GM11168 (cell line): Measurements from ENCODE around the gene TDRD9.
"Not testable (repeated sequence)": the region's sequence is repeated elsewhere in the genome, so short reads cannot be mapped to it uniquely, and the experiment has no call there.

Source experiments
- in situ Hi-C: fragments of 300-500 bp; cut with MboI; formaldehyde crosslinking; loops from one replicate; pipeline ENCODE4 v1.12.0; 2022; ENCODE audit warnings: low sequenced_read_pairs; ENCODE audit not compliant: unreplicated experiment

TDRD9 gene

DNA sequence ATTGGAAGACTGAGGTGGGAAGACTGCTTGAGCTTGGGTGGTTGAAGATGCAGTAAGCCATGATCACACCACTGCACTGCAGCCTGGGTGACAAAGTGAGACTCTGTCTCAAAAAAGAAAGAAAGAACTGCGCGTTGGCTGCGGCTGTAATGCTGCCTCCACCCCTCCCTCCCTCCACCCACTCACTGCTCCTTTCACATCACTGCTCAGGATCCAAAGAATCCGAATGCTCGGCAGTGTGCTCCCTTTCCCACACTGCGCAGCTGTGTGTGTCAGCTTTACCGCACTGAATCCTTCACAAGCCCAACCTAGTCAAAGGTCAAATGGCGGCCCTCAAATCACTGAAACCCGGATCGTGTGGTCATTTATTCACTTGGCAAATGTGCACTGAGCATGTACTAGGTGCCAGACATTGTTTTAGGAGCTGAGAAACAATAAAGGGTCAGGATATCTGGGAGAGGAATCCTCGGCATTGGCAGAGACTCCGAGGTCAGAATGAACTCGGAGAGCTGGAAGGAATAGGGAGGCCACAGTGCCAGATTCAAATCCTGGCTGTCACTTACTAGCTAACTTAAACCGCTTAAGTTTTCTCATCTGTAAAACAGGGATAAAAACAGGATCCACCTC lies 11.5 kb upstream of the TDRD9 start:
- in situ Hi-C loops, result loop anchor here (5.0 kb wide), 1 partner anchor 109 kb away; no protein-coding TSS in a partner anchor

DNA sequence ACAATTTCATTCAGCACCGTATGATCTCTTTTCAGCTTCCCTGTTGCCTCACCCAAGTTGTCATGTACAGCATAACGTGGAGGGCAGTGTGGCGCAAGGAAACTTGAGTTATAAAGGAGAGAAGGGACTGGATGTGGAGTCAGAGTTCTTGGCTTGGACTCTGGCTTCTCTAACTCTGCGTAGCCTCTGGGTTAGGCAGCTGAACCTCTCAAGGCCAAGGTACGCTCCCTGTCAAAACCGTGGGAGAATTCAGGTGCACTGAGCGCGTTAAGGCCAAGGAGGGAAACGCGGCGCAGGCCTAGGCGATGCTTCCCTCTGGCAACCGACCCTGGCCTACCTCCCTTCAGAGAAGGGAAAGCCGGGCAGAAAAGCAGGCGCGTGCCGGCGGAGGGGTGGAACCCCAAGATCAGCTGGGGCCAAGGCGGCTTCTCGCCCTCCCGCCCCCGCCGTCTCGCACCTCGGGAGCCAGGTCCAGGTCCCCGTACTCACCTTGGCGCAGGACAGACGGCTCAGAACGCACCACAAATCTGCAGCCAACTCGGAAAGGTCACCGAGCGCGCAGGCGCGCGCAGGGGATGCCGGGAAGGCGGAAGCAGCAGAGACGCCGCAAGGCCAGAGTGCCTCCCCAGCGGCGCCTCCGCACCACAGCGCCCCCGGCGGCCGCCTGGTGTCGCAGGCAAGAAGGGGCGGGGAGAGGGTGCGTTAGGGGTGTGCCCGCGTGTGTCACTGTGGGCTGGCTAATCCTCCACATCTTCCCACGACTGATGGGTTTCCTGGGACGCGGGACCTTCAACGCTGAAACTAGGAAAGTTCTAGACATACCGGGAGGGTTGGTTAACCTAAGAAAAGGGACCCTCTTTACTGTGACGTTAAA lies 7.0 kb upstream of the TDRD9 start:
- in situ Hi-C loops, result no loop called here

DNA sequence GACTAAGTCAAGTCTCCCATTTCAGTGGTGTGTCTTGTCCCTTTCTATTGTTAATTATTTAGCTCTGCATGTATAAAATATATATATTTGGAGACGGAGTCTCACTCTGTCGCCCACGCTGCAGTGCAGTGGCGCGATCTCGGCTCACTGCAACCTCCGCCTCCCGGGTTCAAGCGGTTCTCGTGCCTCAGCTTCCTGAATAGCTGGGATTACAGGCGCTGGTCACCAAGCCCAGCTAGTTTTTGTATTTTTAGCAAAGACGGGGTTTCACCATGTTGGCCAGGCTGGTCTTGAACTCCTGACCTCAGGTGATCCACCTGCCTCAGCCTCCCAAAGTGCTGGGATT lies 6.4 kb upstream of the TDRD9 start:
- in situ Hi-C loops, result not testable (repeated sequence)

DNA sequence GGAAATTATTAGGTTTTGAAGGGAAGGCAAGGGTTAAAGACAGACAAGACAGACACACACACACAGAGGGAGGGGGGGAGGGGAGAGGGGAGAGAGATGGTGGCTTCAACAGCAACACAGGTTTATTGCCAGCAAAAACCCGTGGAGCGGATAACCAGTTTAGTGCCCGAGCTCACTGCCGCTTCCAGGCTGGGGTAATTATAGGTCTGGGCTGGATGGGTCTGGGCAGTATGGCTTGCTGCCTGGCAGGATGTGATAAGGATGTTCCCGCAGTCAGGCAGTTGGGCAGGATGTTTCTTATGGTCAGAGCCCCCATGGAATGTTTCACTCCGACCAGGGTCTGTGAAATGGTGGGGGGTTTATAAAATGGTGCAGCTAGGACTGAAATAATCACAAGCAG lies 4.4 kb upstream of the TDRD9 start:
- in situ Hi-C loops, result no loop called here

DNA sequence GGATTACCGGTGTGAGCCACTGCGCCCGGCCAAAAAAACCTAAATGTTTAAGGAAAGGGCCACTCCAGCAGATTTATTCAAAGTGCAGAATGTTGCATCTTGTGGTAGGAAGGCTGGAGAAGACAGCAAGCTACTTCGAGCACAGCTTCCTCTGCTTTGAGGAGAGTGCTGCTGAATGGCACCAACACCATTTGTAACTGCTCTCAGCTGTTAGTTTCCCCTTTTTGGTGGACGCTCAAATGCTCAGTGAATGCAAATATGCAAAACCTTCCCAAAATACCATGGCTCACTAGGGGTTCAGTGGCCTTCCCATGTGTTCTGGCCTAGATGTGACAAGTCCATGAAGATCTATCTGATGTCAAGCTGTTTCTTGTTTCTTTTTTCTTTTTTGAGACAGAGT lies 2.9 kb upstream of the TDRD9 start:
- in situ Hi-C loops, result no loop called here

DNA sequence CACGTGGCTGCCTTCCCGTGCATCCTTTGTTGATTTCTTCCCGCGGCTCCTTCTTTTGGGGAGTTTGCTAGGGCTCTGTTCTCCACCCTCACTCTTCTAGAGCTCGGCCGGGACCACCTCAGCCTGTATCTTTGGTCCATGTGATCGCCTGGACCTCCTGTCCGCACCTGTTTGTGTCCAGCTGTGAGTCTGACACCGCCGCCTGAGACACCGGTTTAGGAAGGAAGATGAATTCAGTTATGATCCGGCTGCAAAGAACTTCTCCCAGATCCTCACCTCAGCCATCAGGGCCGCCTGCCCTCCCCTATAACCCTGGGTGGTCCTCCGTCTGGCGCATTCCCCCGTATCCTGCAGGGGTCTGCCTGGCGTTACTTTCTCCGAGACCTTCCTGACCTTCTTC lies 690 bp upstream of the TDRD9 start:
- in situ Hi-C loops, result no loop called here

DNA sequence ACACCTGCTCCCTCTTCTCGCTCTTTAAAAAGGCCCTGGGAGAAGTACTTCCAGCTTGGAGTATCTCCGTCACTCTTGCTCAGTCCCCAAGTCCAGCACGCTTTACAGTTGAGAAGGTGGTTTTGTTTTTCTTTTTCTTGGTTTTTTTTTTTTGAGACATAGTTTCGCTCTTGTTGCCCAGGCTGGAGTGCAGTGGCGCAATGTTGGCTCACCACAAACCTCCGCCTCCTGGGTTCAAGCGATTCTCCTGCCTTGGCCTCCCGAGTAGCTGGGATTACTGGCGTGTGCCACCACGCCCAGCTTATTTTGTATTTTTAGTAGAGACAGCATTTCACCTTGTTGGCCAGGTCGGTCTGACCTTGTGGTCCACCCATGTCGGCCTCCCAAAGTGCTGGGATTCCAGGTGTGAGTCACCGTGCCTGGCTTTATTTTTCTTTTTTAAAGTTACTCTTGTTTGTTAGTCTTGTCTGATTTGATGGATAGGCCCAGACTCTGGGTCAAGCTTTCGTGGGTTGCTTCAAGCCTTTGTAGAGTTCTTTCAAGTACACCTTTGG lies 1.9 kb downstream of the TDRD9 start:
- in situ Hi-C loops, result no loop called here

DNA sequence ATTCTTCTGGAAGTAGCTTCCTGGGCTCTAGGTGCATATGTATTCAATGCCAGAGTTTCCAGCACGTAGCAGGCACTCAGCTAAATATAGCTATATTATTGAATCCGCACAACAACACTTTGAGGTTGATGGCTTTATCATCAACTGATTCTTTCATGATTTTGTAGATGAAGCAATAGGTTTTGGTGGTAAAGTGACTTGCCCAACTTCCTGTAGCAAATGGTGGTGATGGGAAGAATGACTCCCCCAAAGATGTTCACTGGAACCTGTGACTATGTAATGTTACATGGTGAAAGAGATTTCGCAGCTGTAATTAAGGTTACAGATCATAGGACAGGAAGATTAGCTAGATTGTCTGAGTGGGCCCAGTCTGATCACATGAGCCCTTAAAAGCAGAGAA lies 3.2 kb downstream of the TDRD9 start:
- in situ Hi-C loops, result no loop called here

DNA sequence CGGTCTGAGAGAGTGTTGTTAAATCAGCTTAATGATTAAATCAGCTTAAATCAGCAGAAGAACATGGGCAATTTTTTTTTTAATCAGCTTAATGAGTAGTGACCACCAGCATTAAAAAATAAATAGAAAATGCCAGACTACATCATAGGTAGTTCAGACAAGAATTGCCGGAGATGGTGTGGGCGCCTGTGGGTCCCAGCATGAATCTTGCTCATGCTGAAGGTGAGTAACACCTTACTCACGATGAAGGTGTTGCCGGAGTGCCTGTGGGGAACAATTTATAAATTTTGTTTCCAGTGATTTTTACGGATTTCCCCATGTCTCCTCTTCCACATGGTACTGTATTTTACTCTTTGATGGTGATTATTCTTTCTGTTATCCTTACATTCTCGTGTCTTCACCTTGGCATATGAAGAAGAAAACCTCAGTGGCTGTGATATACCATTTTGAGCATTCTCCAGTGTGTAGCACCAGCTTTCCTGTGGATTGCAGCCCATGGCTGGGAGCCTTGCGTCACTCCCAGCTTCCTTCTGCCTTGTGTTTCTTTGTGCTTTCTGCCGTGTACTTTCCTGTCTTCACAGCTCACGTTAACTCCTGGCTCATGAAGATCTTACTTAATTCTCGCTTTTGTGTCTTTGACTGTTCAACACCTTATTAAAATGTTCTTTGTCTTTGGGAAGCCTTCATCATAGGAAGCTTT lies 4.7 kb downstream of the TDRD9 start:
- in situ Hi-C loops, result no loop called here

DNA sequence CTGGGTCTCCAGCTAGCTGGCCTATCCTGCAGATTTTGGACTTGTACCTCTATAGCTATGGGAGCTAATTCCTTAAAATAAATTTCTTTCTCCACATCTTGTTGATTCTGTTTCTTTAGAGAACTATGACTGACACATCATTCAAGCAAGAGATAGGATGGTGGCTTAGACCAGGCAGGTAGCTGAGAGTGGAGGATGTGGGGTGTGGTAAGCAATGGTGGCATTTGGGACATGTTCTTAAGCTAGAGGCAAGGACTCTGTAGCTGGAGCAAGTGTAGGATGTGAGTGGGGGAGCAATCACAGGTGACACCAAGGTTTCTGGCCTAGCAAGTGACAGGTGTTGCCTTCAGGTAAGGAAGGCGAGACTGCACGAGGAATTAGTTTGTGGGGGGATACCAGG lies 6.8 kb downstream of the TDRD9 start:
- in situ Hi-C loops, result no loop called here

DNA sequence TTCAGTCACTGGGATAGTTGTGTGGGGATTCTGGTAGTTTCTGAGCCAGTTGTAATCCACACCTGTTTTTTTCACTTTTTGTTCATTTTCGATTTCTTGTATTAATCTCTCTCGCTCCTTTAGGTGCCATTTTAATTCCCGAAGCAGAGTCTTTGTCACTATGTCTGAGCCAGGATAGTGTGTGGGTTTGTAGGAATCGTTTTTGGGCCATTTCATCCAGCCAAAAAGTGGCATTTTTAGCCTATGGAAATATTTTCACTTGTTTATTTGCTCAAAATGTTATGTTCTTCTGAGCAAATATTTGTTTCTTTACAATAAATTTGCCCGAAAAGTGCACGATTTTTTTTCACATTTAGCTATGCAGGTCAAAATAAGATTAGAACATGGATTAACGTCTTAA lies 13.2 kb downstream of the TDRD9 start:
- in situ Hi-C loops, result no loop called here

DNA sequence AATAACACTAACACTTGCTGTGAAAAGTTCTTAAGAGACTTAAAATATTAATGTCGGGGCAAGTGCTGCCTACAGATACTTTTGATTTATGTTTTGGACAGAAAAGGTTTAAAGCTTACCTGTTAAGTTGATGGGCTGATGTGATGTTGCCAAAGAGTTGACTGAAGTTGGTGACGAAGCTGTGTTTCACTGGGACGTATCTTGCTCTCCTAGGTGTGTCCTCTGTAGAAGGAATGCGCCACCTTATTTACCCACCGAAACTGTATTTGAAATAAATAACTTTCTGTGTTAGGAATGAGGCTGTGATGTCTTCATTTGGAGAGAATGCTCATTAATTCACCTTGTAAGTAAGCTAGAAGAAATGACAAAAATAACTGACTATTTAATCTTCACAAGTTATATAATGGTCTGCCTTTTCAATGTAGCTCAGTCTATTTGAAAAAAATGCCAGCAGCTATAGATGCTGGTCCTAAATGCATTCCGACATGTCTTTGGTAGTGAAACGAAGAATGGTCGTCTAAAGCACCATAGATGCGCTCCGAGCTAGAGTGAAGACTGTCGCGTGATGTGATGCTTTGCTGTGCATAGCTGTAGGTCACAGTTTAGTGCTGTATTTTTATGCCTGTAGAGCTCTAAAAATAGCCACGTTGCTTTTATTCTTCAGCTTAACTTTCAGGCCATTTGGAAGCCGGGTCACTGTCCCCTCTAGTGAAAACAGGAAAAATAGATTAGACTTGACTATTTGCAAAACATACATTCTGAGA lies 13.9 kb downstream of the TDRD9 start, which contains the start of gene RD3L:
RD3L (minus strand) TSS at position 557 of the 764 bp plus-strand sequence. CDS start 834 bp downstream, outside the sequence.
- in situ Hi-C loops, result no loop called here

DNA sequence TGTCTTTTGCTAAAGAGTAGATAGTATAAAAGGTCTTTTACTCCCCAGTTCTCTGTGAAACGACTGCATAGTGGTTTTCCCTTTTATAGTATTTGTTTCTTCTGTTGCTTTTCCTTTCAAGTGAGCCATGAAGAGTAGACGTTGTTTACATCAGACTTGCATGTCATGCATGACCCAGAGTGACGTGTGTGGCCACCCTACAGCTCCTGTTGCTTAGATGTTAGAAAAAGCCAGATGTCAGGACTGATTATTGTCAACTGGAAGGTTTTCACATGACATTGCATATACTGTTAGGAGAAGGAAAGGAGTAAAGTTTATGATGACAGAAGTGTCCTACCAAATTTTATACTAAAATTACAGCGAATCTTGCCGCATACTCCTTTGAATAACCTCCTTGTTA lies 15.4 kb downstream of the TDRD9 start:
- in situ Hi-C loops, result no loop called here

DNA sequence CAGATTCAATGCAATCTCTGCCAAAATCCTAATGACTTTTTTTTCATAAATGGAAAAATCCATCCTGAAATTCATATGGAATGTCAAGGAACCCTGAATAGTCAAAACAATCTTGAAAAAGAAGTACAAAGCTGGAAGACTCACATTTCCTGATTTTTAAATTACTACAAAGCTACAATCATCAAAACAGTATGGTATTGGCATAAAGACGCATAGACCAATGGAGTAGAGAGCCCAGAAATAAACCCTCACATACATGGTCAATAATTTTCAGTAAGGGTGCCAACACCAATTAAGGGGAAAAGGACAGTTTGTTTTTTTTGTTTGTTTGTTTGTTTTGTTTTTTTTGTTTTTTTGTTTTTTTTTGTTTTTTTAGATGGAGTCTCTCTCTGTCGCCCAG lies 18.7 kb downstream of the TDRD9 start:
- in situ Hi-C loops, result no loop called here

DNA sequence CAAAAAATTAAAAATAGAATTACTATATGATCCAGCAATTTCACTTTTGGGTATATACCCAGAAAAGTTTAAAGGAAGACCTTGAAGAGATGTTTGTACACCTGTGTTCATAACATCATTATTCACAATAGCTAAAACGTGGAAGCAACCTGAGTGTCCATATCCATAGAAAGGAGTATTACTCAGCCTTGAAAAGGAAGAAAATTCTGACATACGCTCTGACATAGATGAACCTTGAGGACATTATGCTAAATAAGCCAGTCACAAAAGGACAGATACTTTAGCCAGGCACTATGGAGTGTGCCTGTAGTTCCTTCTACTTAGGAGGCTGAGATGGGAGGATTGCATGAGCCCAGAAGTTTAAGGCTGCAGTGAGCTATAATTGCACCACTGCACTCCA lies 20.2 kb downstream of the TDRD9 start:
- in situ Hi-C loops, result no loop called here

DNA sequence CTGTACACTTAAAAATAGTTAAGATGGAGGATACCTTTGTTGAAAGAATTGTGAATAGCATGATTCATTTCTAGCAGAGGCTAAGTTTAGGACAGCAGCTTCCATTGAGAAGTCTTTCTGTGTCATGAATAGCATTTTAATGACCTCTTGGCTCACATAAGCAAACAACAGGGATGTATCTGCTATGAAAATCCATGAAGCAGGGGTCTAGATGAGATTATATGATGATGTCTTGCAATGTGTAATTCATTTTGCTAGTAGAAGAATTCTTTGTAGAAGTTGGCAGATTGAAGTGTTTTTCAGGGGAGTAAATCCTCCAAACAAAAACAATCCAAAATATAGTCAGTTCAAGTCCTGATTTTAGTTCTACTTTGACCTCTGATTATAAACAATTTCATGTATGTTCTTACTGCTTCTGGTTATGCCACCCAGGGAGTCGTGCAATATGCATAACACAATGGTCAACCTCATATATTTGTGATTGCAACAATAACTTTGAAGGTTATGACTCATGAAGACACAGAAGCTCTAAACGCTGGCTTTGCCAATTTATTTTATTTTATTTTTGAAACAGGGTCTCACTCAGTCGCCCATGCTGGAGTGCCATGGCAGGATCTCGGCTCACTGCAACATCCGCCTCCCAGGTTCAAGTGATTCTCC lies 21.0 kb downstream of the TDRD9 start:
- in situ Hi-C loops, result no loop called here

DNA sequence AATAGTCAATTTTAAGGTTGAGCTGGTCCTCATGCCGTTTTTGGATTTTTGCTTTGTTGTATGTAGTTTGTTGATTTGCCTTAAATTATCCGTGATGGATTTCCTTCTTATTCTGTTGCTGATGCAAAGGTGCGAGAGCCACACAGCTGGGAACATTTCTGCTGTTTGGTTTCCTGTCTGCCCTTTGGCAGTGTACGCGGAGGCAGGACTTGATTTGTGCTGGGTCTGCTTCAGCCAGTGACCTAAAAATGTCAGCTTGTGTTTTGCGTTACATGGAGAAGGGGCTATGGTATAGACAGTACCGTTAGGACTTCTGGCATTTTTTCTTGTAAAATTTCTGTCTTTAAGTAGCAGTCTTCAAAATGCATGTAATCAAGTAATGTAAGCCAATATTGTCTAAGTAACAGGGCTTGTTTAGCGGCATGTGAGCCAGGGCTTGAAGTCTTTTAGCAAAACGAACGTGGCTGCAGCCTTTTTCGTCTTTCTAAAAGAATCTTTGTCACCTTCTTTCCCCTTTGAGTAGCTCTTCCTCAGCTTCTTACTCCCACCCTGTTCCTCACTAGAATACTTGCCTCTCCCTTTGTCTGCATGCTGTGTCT lies 32.3 kb downstream of the TDRD9 start:
- in situ Hi-C loops, result no loop called here

DNA sequence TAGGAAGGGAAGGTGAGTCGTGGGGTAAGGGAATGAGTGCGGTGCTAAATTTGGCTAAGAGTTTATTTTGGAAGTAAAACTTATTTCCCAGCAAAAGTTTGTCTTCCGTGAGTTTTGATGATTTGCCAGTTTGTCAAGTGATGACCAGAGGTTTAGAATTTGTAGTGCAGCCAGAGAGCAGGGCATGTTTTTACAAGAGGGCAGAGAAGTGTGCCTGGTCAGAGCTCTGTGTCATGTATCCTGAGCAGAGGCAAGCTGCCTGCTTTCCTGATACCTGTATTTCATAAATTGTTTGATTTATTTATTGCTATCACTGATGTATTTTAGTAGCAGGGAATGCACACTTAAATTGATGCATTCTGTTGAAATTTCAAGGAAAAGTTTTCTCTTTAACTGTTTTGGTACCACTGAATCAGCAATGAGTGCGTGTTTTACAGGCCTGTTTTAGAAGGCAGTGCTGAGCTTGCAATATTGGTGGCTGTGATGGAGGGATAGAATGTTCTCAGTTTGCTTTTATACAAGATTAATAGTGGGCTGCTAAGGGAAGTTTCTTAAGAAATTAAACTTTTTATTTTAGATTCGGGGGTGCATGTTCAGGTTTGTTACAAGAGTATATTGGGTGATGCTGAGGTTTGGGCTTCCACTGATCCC lies 33.8 kb downstream of the TDRD9 start:
- in situ Hi-C loops, result no loop called here

DNA sequence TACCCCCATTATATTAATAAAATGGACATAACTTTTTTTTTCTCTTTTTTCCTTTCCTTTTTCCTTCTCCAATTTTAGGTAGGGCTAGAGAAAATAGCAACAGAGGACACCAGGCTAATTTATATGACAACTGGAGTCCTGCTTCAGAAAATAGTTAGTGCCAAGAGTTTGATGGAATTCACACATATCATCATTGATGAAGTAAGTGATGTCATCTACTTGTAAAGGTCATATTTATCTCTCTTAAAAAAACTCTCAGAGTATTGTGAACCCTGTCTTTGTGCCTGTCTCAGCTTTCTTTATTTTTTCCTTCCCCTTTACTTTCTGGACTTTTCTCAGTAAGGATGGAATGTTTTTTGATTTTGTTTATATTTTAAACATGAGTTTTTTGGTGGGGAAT lies 38.4 kb downstream of the TDRD9 start:
- in situ Hi-C loops, result no loop called here
